ENCODE results near the gene CYB5D1. TPM values are rescaled to one million over a fixed set of nuclear protein-coding genes. Genes with fewer than 3 reads are reported as not detected.

Gene CYB5D1
- total and polyA plus RNA-seq, 2 of the 8 experiments (the other 6 are each of a cell fraction or from before 2014, with no cell fraction given) = 11.0 to 18.0 TPM

- H3K4me2 ChIP-seq (ENCODE audit: insufficient read depth in 1 of 2, low read depth in 2 of 2, low read length in 2 of 2) = peak overlapping the region; percentile 84 to 93
- H3K4ac ChIP-seq (replicated peaks; ENCODE audit: insufficient read length, low read depth, low read length) = no peak overlapping the region
- H3K27me3 ChIP-seq (replicated peaks in 1 of 4; ENCODE audit: control insufficient read depth in 3 of 4, extremely low read depth in 1 of 4, insufficient read depth in 3 of 4, low read length in 3 of 4) = peaks cover 11 to 56% (median 47%) of the 10 kb centered on the region in 4 experiments
- no peak overlapping the region for H2AK5ac ChIP-seq (ENCODE audit: low read depth, low read length)
- H3K18ac ChIP-seq (ENCODE audit: extremely low read depth, low read length) = peak overlapping the region; percentile 60; the same call in 1 of the 2 replicates
- H3K9me3 ChIP-seq (ENCODE audit: insufficient read depth in 2 of 2, low read depth in 1 of 2, low read length in 1 of 2) = no peaks in the 10 kb centered on the region
- no peak overlapping the region for H2BK15ac ChIP-seq (ENCODE audit: low read length)
- H3K27ac ChIP-seq (ENCODE audit: low read depth, low read length) = peak overlapping the region; percentile 85
- FAIRE-seq = peak; percentile 70
- H4K5ac ChIP-seq (ENCODE audit: insufficient read length, low read depth, low read length) = peak overlapping the region; percentile 77
- H2BK12ac ChIP-seq (ENCODE audit: low read depth, low read length) = 0 out of 2 replicates have a peak overlapping the region, but pooled peaks have one; percentile 60
- CTCF ChIA-PET (ENCODE audit: partially characterized antibody) = interaction anchor here (0.7 to 5.9 kb wide), 17 partner anchors 8 to 179 kb away, joined by 3 to 44 read pairs (median 4); partner anchors contain the start of genes NAA38, RNF227 and TP53
- peaks cover 5 to 24% (median 14%) of the 10 kb centered on the region in 4 experiments for H3K4me1 ChIP-seq (replicated peaks in 1 of 4; ENCODE audit: control insufficient read depth in 3 of 4, insufficient read depth in 4 of 4, low read length in 3 of 4)
- peaks cover 25% of the 10 kb centered on the region for H3K23me2 ChIP-seq (ENCODE audit: low read depth, low read length)
- DNase-seq (ENCODE audit: low read depth in 1 of 2, low spot score in 2 of 2) = peak; percentile 89 to 97
- no peak overlapping the region for H3K56ac ChIP-seq (replicated peaks; ENCODE audit: insufficient read length, low read depth, low read length)
- H2AFZ ChIP-seq (ENCODE audit: low read length) = no peak overlapping the region
- no peaks in the 10 kb centered on the region for H3K36me3 ChIP-seq (ENCODE audit: control insufficient read depth in 2 of 4, insufficient read depth in 4 of 4, low read length in 3 of 4)
- H2BK5ac ChIP-seq (ENCODE audit: low read depth, low read length) = peak overlapping the region; percentile 84; the same call in 1 of the 2 replicates
- H3K4me3 ChIP-seq (ENCODE audit: extremely low read depth in 1 of 4, insufficient read depth in 2 of 4, low read depth in 3 of 4, low read length in 4 of 4) = peak overlapping the region; percentile 70 to 77 (median 74)
- no peaks in the 10 kb centered on the region for H3K79me1 ChIP-seq (ENCODE audit: low read depth, low read length)
- H4K91ac ChIP-seq (replicated peaks; ENCODE audit: insufficient read length, low read length) = no peak overlapping the region
- no peak overlapping the region for H2BK20ac ChIP-seq (ENCODE audit: low read length)
- H4K20me1 ChIP-seq (replicated peaks in 1 of 2; ENCODE audit: control insufficient read depth in 1 of 2, insufficient read depth in 2 of 2, low read length in 2 of 2) = peaks cover 0 to 14% of the 10 kb centered on the region in 2 experiments
- no peaks in the 10 kb centered on the region for H3K79me2 ChIP-seq (ENCODE audit: control insufficient read depth in 1 of 2, insufficient read depth in 2 of 2, low read length in 2 of 2)
- POLR2A ChIA-PET (ENCODE audit: partially characterized antibody) = interaction anchor here (0.8 to 4.6 kb wide), 12 partner anchors 8 to 227 kb away, joined by 3 to 33 read pairs (median 4); partner anchors contain the start of genes EFNB3, NAA38 and TMEM88
- no peak overlapping the region for H2BK120ac ChIP-seq (replicated peaks; ENCODE audit: low read depth, low read length)
- H4K8ac ChIP-seq (ENCODE audit: extremely low read depth, insufficient read depth, low read length) = no peak overlapping the region
- no peak overlapping the region for H3K23ac ChIP-seq (ENCODE audit: insufficient read length)
- peak overlapping the region in 3 of 4 experiments; percentile 63 to 75 (median 66); a peak in 4 of 7 replicates for H3K9ac ChIP-seq (replicated peaks in 1 of 4; ENCODE audit: extremely low read depth in 1 of 4, low read depth in 3 of 4, low read length in 3 of 4)
- no peak overlapping the region for H3K14ac ChIP-seq (ENCODE audit: insufficient read length)
- WGBS, 2 experiments (ENCODE audit: extremely low coverage in 1 of 2, insufficient coverage in 1 of 2, insufficient read length in 1 of 2, insufficient replicate concordance in 2 of 2, low coverage in 1 of 2, low lambda C conversion rate in 2 of 2, missing lambda C conversion rate in 1 of 2) = 1% methylated on average over 35 of the region's 69 CpGs; no CpG with 5 or more reads in 1 of the 2 experiments
- peak; percentile 49 to 62; a peak in 3 of 4 replicates for TF ChIP-seq RAD21 (IDR thresholded peaks at IDR 0.05 in 1 of 2, conservative IDR thresholded peaks at IDR 0.05 in 1 of 2; ENCODE audit: low read depth in 2 of 2, low read length in 2 of 2)
- peak; percentile 86 for TF ChIP-seq CREB1 (IDR thresholded peaks at IDR 0.05)
Measured at GRCh38 chr17:7834957-7835813, 22.6 kb upstream of the CYB5D1 start.

All from H1 (cell line).